Transverse colon (tissue), 4 donors: ENCODE measurements around the gene SYNE3. TPM values are rescaled to one million over a fixed set of nuclear protein-coding genes. Genes with fewer than 3 reads are reported as not detected.

Source experiments
- DNase-seq: peaks from one replicate; pipeline ENCODE4 v3.0.0-alpha.2; 2019
- H3K27ac ChIP-seq, 4 donors: fragments of 200-600 bp; sonication (generic); 2 replicates each; pipeline ENCODE4 v1.5.1; 2016 to 2018; ENCODE audit warnings: inconsistent platforms in 4 of 4
- H3K27me3 ChIP-seq: fragments of 200-600 bp; sonication (generic); 2 replicates; pipeline ENCODE4 v1.5.1; 2017; ENCODE audit warnings: inconsistent platforms
- H3K36me3 ChIP-seq, 4 donors: fragments of 200-600 bp; sonication (generic); 2 replicates each; pipeline ENCODE4 v1.5.1; 2017 to 2019; ENCODE audit warnings: inconsistent platforms in 4 of 4
- H3K4me1 ChIP-seq, 4 donors: fragments of 200-600 bp; sonication (generic); 2 replicates each; pipeline ENCODE4 v1.5.1; 2017 to 2020; ENCODE audit warnings: inconsistent platforms in 4 of 4
- H3K4me3 ChIP-seq, 4 donors: fragments of 200-600 bp; sonication (generic); 1 replicate in 1 of 4; 2 replicates in 3 of 4; pipeline versions ENCODE4 v1.5.1 to v1.6.1; 2017 to 2019; ENCODE audit warnings: inconsistent platforms in 4 of 4
- H3K9me3 ChIP-seq, 2 donors: fragments of 200-600 bp; sonication (generic); 2 replicates each; pipeline ENCODE4 v1.5.1; 2017 to 2019; ENCODE audit warnings: inconsistent platforms in 2 of 2
- EP300 ChIP-seq: sonication (generic); formaldehyde crosslinking; IDR thresholded peaks from one replicate; pipeline ENCODE4 v1.6.1; 2017; ENCODE audit warnings: antibody characterized with exemption, low read depth
- POLR2A ChIP-seq: fragments of 450-650 bp; IDR thresholded peaks from one replicate; pipeline ENCODE4 v1.6.1; 2016; ENCODE audit warnings: antibody characterized with exemption, mild to moderate bottlenecking, moderate library complexity
- POLR2AphosphoS5 ChIP-seq, 3 donors: sonication (generic); formaldehyde crosslinking; IDR thresholded peaks; one replicate each; pipeline ENCODE4 v1.6.1; 2016; ENCODE audit warnings: antibody characterized with exemption in 3 of 3
- WGBS, 2 donors: methylation state at CpG; one replicate each; pipeline ENCODE4 v1.1.5; 2018; ENCODE audit warnings: low coverage in 1 of 2; 5-methylcytosine and 5-hydroxymethylcytosine counted together
- in situ Hi-C, 4 donors: fragments of 200-750 bp; cut with MboI; loops; one replicate each; pipeline versions ENCODE4 v1.15.0 to v1.15.1; 2017; ENCODE audit warnings: low sequenced_read_pairs in 3 of 4, low pct_ligation_motif_present in 1 of 4, low pct_unique_long_range_greater_than_20kb in 1 of 4
- intact Hi-C: fragments of 100-400 bp; cut with DNase I; formaldehyde crosslinking; loops from one replicate; pipeline ENCODE4 v1.15.1; 2023; ENCODE audit warnings: low total_unique reads
- total RNA-seq, 4 donors: library from RNA; depleted of rRNA; stranded (reverse); fragments of >200 nt; gene quantifications; one replicate each; pipeline ENCODE4 v1.1.0, GENCODE V29; 2016
- TF ChIP-seq, protein P1 (sequence below), 5 experiments: fragments of 200-600 bp in 3 of 5; fragments of 450-650 bp in 2 of 5; sonication (generic) in 3 of 5; IDR thresholded peaks; 1 replicate in 2 of 5; 2 replicates in 3 of 5; pipeline ENCODE4 v1.5.1; 2016 to 2017; ENCODE audit warnings: antibody characterized with exemption in 5 of 5, inconsistent platforms in 3 of 5, mild to moderate bottlenecking in 2 of 5, moderate library complexity in 1 of 5

Gene SYNE3
- total RNA-seq, 4 donors from 2014 or later: 9.8 to 46.8 (median 13.9) TPM

GRCh38 chr14:95484296-95484695 is 32.2 kb downstream of the SYNE3 start:
- no peak for DNase-seq
- H3K36me3 ChIP-seq: no peaks in the 10 kb centered on the region
- 86% methylated on average over 2 to 5 of the region's 5 CpGs for WGBS, 2 donors
- peaks cover 29 to 67% (median 46%) of the 10 kb centered on the region in 4 donors for H3K4me1 ChIP-seq
- intact Hi-C loops: no loop called here
- no peaks in the 10 kb centered on the region for H3K27me3 ChIP-seq
- no peaks in the 10 kb centered on the region for H3K9me3 ChIP-seq
- in situ Hi-C loops: no loop called here
- TF ChIP-seq POLR2AphosphoS5 (IDR thresholded peaks at IDR 0.05) (no peak), EP300 (no peak), POLR2A (no peak)
- TF ChIP-seq, protein P1, sequence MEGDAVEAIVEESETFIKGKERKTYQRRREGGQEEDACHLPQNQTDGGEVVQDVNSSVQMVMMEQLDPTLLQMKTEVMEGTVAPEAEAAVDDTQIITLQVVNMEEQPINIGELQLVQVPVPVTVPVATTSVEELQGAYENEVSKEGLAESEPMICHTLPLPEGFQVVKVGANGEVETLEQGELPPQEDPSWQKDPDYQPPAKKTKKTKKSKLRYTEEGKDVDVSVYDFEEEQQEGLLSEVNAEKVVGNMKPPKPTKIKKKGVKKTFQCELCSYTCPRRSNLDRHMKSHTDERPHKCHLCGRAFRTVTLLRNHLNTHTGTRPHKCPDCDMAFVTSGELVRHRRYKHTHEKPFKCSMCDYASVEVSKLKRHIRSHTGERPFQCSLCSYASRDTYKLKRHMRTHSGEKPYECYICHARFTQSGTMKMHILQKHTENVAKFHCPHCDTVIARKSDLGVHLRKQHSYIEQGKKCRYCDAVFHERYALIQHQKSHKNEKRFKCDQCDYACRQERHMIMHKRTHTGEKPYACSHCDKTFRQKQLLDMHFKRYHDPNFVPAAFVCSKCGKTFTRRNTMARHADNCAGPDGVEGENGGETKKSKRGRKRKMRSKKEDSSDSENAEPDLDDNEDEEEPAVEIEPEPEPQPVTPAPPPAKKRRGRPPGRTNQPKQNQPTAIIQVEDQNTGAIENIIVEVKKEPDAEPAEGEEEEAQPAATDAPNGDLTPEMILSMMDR (IDR thresholded peaks at IDR 0.05): no peak
- H3K4me3 ChIP-seq: no peak overlapping the region
- peak overlapping the region; percentile 38 to 80 (median 64) for H3K27ac ChIP-seq

DNA sequence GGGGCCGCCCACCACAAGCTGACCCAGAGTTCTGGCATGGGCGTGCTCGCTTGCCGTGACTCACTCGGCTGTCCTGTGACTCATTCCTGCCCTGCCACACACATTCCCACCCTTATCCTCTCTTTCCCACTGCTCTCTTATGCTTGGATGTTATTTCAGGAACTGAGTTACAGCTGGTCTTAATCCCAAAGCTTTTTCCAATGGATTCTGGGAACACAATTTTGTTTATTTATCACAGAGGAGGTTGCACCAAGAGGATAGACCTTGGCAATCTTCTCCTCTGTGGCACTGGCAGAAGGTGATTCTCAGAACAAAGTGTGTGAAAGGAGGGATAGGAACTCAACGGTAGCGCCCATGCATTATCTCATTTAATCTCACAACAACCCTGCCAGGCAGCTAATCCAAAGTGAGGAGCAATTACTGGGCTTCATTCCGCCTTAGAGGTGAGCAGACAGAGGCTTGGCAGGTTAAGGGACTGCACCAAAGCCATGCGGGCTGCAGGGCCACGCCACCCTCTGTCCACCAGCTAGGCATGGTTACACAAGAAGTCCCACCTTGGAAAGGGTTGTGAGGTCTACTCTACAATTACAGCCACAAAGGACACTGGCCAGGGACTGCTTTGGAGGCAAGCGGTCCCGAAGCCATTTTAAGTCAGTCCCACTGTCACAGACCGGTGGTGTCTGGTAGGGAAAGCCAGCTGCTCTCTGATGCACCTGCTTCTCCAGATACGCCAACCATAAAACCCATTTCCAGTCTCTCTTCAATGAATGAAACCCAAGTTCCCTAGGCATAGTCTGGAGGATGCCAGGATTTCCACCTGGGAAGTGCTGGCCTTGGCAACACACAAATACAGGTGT is 32.9 kb downstream of the SYNE3 start:
- H3K9me3 ChIP-seq: no peaks in the 10 kb centered on the region
- DNase-seq: peak; percentile 71
- no peaks in the 10 kb centered on the region for H3K27me3 ChIP-seq
- intact Hi-C loops (no loop called here), in situ Hi-C loops (no loop called here)
- peaks cover 22 to 59% (median 42%) of the 10 kb centered on the region in 4 donors for H3K4me1 ChIP-seq
- H3K27ac ChIP-seq: peak overlapping the region; percentile 38 to 80 (median 64)
- no peaks in the 10 kb centered on the region for H3K36me3 ChIP-seq
- H3K4me3 ChIP-seq: no peak overlapping the region
- 44 to 63% methylated on average over 3 to 14 of the region's 14 CpGs for WGBS, 2 donors
- TF ChIP-seq EP300 (no peak), POLR2AphosphoS5 (IDR thresholded peaks at IDR 0.05) (peak; percentile 71 to 76 (median 74)), POLR2A (no peak)
- TF ChIP-seq, protein P1 (IDR thresholded peaks at IDR 0.05): no peak

DNA sequence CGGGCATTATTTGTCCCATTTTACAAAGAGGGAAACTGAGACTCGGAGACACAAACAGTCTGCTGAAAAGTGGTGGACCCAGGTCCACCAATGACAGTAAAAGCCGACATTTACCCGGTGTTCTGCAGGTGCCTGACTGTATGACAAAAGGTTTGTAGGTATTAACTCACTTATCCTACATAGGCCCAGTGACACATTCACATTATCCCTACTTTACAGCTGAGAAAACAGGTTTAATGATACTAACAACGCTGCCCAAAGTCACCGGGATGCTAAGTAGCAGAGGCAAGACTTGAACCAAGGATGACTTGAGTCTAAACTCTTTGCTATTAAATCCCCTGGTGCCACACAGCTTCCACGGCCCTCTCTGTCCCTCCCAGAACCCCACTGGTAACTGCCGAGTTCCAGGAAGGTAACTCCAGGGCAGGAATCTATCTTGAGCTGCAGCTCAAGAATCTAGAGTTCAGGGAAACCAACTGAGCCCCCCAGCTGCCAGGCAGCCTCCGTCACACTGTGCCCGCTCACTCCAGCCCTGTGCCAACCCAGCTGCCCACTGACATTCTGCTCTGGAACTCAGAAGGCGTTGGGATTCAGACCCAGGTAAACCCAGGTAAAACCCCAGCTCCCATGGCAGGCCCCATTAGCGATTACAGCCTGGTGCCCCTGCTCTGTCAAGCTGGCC is 33.7 kb downstream of the SYNE3 start:
- intact Hi-C loops: no loop called here
- peak overlapping the region; percentile 38 to 80 (median 64) for H3K27ac ChIP-seq
- DNase-seq: no peak

More for the DNA sequence above, 33.7 kb downstream of the SYNE3 start:
- 79% methylated on average over 12 of the region's 12 CpGs; no CpG with 5 or more reads in 1 of the 2 donors for WGBS, 2 donors
- in situ Hi-C loops: no loop called here
- peaks cover 22 to 58% (median 39%) of the 10 kb centered on the region in 4 donors for H3K4me1 ChIP-seq
- no peak overlapping the region for H3K4me3 ChIP-seq
- no peaks in the 10 kb centered on the region for H3K27me3 ChIP-seq
- TF ChIP-seq, protein P1 (IDR thresholded peaks at IDR 0.05): no peak
- TF ChIP-seq POLR2A: no peak
- TF ChIP-seq POLR2AphosphoS5 (IDR thresholded peaks at IDR 0.05): no peak
- TF ChIP-seq EP300: no peak
- H3K36me3 ChIP-seq: no peaks in the 10 kb centered on the region
- no peaks in the 10 kb centered on the region for H3K9me3 ChIP-seq
